ENCODE measurements around the gene OPCML.
A peak's percentile ranks its signal among the peaks of the same experiment; 100 is the strongest.

Gene OPCML

GRCh38 chr11:133115099-133115498 is 417.2 kb downstream of the OPCML start:
- DNase-seq: no peak

GRCh38 chr11:133107763-133108162 is 424.5 kb downstream of the OPCML start:
- no peak for DNase-seq

DNA sequence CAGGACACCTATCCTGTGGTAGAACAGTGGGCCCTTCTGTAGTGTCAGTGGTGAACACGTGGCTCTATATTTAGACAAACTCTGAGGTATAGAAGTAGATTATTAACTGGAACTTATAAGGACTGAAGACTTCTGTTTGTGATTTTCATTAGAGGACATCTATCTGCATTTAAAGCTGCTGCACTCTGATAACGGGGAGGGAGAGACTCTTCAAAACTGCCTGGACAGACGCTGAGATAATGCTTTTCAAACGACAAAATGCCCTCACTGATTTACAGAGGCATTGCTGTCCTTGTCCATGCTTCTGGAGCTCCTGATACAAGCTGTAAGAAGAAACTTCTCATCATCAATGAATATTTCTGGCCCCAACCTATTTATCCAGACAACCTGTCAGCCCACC is 425.2 kb downstream of the OPCML start:
- no peak for DNase-seq

DNA sequence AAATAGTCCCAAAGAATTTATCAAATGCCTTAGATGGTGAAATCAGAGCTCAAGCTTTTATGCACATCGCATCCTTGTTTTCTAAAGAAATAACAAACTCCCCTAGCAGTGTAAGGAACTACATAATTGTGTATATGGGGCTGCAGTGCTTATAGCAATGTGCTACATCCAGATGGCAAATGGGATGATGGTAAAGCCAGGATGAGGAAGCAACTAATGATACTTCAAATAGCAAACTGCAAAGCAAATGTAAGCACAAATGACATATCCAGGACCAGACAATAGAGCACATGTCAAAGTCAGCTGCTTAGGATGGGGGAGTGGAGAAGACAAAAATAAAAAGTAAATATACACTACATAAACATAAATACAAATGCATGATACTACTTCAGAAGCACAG is 425.9 kb downstream of the OPCML start:
- DNase-seq: no peak

DNA sequence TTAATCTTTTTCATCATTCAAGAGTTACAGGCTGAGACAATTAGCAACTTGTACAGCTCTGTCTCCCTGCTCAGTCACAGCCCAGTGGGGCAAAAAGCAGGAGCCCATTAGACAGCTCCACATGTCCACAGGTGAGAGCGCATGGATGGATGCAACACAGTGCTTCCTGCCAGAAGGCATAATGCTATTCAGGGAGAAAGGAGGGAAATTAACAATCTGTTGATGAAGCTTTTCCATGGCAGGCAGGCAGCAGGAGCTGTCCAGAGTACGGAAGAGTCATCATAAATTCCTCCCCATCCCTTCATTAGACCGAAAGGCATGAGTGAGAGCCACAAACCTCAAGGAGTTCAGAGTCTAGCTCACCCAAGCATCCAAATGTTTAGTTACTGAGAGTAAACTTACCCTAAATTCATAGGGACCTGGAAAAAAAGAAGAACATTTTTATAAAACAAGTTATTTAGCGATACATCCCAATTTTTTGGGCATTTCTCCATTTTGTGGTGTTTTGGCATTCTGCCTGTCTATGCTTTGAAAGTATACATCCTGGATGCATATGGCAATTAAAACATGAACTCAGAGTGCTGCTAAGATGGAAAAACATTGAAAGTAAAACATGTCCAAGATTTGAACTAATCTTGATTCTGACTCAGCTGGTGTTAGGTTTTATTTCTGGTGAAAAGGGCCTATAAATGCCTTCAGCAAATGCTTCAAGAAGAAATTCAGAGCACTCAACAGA is 428.1 kb downstream of the OPCML start:
- DNase-seq: no peak

GRCh38 chr11:133096981-133097380 is 435.3 kb downstream of the OPCML start:
- DNase-seq: no peak

GRCh38 chr11:133086518-133086917 is 445.8 kb downstream of the OPCML start:
- no peak for DNase-seq

- peak; percentile 9 for DNase-seq
Measured at GRCh38 chr11:133082841-133083488, 449.3 kb downstream of the OPCML start.

DNA sequence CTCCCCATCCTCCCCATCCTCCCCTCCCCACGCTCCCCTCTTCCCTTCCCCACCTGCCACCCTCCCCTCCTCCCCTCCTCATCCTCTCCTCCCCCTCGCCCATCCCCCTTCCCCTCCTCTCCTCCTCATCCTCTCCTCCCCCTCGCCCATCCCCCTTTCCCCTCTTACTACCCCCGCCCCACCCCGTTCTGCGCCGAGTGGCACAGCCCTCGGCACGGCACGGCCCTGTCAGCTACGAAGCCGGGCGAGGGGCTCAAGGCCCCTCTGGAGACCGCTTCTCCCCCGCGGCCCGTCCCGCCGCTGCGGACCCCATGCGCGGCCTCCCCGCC is 449.9 kb downstream of the OPCML start:
- DNase-seq: no peak

DNA sequence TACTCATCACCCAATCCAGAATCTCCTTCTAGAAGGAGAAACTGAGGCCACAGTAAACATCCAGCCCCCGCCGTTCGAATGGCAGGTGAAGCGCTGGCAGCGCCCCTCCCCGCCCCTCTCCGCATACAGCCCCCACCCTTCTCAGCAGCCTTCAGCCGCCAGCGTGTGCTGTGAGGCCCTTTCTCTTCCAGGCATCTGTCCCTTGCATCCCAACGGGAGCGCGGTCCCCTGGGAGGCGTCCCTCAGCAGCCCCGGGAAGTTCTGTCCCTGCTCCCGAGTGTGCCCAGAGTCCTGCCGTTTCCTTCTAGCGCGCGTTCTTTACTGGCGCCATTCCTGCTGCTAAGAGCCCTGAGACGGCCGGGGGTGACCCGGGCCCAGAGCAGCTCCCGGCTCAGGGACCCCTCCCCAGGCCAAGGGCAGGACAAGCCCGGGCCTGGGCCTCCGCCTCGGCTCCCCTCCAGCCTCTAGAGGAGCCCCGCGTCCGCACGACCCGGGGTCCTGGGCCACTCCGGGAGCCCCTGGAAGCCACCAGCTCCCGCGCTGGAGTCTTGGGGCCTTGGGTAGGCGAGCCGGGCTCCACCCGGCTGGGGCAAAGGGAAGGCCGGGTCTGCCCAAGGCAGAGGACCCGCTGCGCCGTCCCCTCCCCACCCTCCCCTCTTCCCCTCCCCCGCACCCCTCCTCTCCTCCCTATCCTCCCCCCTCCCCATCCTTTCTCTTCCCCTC is 450.4 kb downstream of the OPCML start:
- DNase-seq: no peak

- DNase-seq: no peak
Measured at GRCh38 chr11:133081020-133081419, 451.3 kb downstream of the OPCML start.

DNA sequence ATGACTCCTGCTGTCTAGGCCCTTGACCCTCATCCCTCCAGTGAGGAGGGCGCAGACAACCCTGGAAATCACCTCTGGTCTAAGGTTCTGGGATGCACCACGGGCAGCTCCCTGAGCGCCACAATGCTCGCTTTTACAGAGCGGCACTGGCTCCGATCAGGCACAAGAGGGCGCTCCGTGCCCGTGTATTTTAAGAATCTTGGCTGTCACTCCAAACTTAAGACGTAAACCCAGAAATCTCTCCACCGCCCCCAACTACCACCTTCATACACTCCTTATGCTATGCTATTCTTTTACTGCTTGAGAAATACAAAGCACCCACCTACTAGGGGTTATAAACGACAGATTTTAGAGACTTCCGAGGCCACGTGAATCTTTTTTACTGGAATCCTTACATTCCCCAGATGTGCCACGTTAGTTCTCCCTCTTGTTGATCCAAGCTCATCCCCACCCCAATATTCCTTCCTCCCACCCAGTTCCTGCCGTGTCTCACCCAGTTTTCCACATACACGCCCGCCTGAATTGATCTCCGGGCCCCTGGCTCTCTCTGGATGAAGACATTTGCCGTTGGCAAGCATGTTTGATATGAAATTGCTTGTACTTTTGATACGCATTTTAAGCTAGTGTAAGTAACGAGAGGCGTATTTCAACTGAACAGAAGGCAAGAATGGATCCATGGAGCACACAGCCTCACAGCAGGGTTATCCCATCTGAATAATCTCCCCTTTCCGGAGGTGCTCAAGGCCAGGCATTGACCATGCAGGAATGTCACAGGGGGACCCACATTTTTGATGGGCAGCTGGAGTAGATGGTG is 453.5 kb downstream of the OPCML start:
- no peak for DNase-seq

GRCh38 chr11:133078012-133078411 is 454.3 kb downstream of the OPCML start:
- no peak for DNase-seq

- DNase-seq: no peak
Measured at GRCh38 chr11:133075351-133075750, 456.9 kb downstream of the OPCML start.

DNA sequence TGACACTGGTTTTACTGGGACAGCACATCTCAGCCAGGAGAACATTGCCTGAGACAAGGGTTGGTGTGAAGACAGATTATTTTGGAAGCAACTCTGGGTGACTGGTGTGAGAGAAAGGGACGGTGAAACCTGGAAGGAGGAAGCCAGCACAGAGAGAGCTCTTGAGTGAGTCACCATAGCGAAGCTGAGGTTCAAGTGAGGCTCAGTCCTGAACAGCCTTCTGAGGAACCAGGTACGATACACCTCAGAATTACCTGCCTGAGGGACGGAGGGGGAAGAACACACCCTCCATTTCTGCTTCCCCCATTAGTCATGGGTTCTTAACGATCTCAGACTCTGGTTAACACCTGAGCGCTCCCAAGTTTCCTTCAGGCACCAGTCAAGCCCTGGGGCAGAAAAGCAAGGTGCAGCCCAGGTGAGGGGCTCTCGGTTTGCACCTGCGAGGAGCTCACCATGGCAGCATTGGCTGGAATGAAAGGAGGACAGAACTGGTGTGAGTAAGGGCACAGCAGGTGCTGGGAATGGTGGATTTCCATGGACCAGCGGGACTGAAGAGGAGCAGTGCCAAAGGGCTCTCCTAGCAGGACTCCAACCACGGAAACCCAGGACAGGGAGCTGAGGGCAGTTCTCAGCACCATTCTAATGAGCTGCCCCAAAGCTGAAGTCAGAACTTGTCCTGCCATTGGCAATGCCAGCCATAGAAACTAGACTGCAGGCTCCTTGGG is 459.3 kb downstream of the OPCML start:
- DNase-seq: no peak

DNA sequence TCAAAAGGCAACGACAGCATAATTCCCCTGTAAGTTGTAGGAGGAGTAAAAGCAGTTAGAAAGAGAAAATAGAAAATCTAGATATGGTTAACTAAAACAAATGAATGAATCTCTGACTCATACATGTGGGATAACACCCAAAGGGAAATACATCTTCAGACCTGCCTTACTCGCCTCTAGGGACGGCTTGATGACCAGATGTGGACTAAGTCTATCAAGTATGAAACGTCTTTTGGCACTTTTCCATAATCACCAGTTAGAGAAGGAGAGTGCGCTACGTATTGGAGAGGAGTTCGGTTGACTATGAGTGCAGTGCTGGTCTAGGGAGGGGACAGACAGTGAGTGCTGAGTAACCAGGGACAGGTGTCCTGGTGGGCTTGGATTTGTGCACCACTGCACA is 459.9 kb downstream of the OPCML start:
- DNase-seq: no peak

GRCh38 chr11:133070791-133071190 is 461.5 kb downstream of the OPCML start:
- no peak for DNase-seq

GRCh38 chr11:133070021-133070713 is 462.1 kb downstream of the OPCML start:
- DNase-seq: no peak

- DNase-seq: no peak
Measured at GRCh38 chr11:133065847-133066485, 466.3 kb downstream of the OPCML start.

DNA sequence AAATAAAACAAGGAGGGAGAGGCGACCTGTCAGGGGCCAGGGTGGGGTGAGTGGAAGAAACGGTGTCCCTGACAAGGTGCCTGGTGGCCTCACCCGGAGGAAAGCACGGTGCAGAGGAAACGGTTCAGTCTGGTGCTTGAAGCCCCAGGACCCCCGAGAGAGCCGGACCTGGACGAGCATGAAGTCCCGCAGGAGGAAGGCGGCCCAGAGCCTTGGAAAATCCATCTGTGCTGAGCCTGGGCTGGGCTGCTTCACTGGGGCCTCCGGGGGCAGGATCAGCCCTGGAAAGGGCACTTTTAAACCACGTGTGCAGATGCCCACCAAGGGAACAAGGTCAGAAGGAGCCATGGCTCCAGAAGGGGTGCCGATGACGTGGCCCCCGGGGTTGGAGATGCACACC is 467.3 kb downstream of the OPCML start:
- no peak for DNase-seq

- no peak for DNase-seq
Measured at GRCh38 chr11:133064152-133064877, 468.0 kb downstream of the OPCML start.

All from activated T-cell treated with anti-CD3 and anti-CD28 coated beads for 4 hours (primary cell).